HepG2 (cell line): Measurements from ENCODE around the gene DPEP2NB. TPM values are rescaled to one million over a fixed set of nuclear protein-coding genes. Genes with fewer than 3 reads are reported as not detected.

Experiments
- BRD4 ChIP-seq: sonication (generic); formaldehyde crosslinking; IDR thresholded peaks from 2 replicates; pipeline ENCODE4 v1.4.0; 2020; ENCODE audit warnings: missing genetic modification reagents
- HMGXB4 ChIP-seq, 2 experiments: sonication (generic) in 1 of 2; formaldehyde crosslinking in 1 of 2; IDR thresholded peaks; 2 replicates each; pipeline versions ENCODE4 v1.4.0 to v1.6.1; 2018 to 2020; ENCODE audit warnings: missing genetic modification reagents in 2 of 2, borderline replicate concordance in 1 of 2, low read depth in 1 of 2, mild to moderate bottlenecking in 1 of 2, missing biosample characterization in 1 of 2
- MED1 ChIP-seq: sonication (generic); formaldehyde crosslinking; IDR thresholded peaks from 2 replicates; pipeline ENCODE4 v1.4.0; 2020; ENCODE audit warnings: missing genetic modification reagents
- NAIF1 ChIP-seq: sonication (generic); formaldehyde crosslinking; IDR thresholded peaks from 2 replicates; pipeline ENCODE4 v1.5.0; 2020; ENCODE audit warnings: mild to moderate bottlenecking, missing genetic modification reagents, borderline replicate concordance
- SRY ChIP-seq: sonication (generic); formaldehyde crosslinking; IDR thresholded peaks from 2 replicates; pipeline ENCODE4 v1.8.0; 2022; ENCODE audit warnings: mild to moderate bottlenecking, missing genetic modification reagents
- ZBTB14 ChIP-seq: sonication (generic); formaldehyde crosslinking; IDR thresholded peaks from 2 replicates; pipeline ENCODE4 v1.4.0; 2020; ENCODE audit warnings: missing genetic modification reagents
- ZEB1 ChIP-seq: IDR thresholded peaks from 2 replicates; pipeline ENCODE4 v1.6.1; 2012; ENCODE audit warnings: mild to moderate bottlenecking, low read depth, inconsistent platforms; ENCODE audit not compliant: insufficient replicate concordance
- ZNF160 ChIP-seq: sonication (generic); formaldehyde crosslinking; IDR thresholded peaks from 2 replicates; pipeline ENCODE4 v1.8.0; 2022; ENCODE audit warnings: mild to moderate bottlenecking, inconsistent platforms, missing genetic modification reagents
- ZSCAN31 ChIP-seq: sonication (generic); formaldehyde crosslinking; IDR thresholded peaks from 2 replicates; pipeline ENCODE4 v1.5.0; 2020; ENCODE audit warnings: low read depth, mild to moderate bottlenecking, missing genetic modification reagents
- polyA plus RNA-seq, 8 experiments: library from polyadenylated mRNA; depleted of rRNA in 3 of 8; stranded (reverse) in 7 of 8; unstranded in 1 of 8; fragments of >200 nt; fragmentation: Illumina TruSeq in 4 of 8; extraction: Trizol in 4 of 8; gene quantifications; 2 replicates each; pipeline versions ENCODE4 v1.2.1 to v1.2.3, GENCODE V29; 2011 to 2016; ENCODE audit warnings: low read depth in 4 of 8, missing spikeins in 1 of 8, mixed read lengths in 1 of 8; ENCODE audit not compliant: insufficient read depth in 1 of 8
- total RNA-seq, 5 experiments: library from RNA; depleted of rRNA; stranded (reverse); fragments of >200 nt; fragmentation: Illumina TruSeq; extraction: Trizol; gene quantifications; 2 replicates each; pipeline ENCODE4 v1.2.3, GENCODE V29; 2016; ENCODE audit warnings: low read depth in 1 of 5
- TF ChIP-seq, protein P1 (sequence below): sonication (generic); formaldehyde crosslinking; IDR thresholded peaks from 2 replicates; pipeline ENCODE4 v1.4.0; 2020; ENCODE audit warnings: mild to moderate bottlenecking, missing genetic modification reagents
- TF ChIP-seq, protein P2 (sequence below): sonication (generic); formaldehyde crosslinking; IDR thresholded peaks from 2 replicates; pipeline ENCODE4 v1.5.0; 2020; ENCODE audit warnings: mild to moderate bottlenecking, missing genetic modification reagents
- TF ChIP-seq, protein P3 (sequence below): sonication (generic); formaldehyde crosslinking; IDR thresholded peaks from 2 replicates; pipeline ENCODE4 v1.5.0; 2020; ENCODE audit warnings: mild to moderate bottlenecking, missing genetic modification reagents, borderline replicate concordance

Gene DPEP2NB
- total and polyA plus RNA-seq, 2 of the 13 experiments (the other 11 are each of a cell fraction or from before 2014, with no cell fraction given): not detected

GRCh38 chr16:67966549-67967182, 49.0 kb downstream of the DPEP2NB start (continued):
- TF ChIP-seq, protein P1, sequence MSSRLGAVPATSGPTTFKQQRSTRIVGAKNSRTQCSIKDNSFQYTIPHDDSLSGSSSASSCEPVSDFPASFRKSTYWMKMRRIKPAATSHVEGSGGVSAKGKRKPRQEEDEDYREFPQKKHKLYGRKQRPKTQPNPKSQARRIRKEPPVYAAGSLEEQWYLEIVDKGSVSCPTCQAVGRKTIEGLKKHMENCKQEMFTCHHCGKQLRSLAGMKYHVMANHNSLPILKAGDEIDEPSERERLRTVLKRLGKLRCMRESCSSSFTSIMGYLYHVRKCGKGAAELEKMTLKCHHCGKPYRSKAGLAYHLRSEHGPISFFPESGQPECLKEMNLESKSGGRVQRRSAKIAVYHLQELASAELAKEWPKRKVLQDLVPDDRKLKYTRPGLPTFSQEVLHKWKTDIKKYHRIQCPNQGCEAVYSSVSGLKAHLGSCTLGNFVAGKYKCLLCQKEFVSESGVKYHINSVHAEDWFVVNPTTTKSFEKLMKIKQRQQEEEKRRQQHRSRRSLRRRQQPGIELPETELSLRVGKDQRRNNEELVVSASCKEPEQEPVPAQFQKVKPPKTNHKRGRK (CRISPR knock-in tag): no peak
- no peak for TF ChIP-seq NAIF1 (CRISPR knock-in tag)
- TF ChIP-seq ZBTB14 (CRISPR knock-in tag): no peak
- TF ChIP-seq MED1 (CRISPR knock-in tag): peak; percentile 24
- TF ChIP-seq ZEB1: no peak
- TF ChIP-seq, protein P2, sequence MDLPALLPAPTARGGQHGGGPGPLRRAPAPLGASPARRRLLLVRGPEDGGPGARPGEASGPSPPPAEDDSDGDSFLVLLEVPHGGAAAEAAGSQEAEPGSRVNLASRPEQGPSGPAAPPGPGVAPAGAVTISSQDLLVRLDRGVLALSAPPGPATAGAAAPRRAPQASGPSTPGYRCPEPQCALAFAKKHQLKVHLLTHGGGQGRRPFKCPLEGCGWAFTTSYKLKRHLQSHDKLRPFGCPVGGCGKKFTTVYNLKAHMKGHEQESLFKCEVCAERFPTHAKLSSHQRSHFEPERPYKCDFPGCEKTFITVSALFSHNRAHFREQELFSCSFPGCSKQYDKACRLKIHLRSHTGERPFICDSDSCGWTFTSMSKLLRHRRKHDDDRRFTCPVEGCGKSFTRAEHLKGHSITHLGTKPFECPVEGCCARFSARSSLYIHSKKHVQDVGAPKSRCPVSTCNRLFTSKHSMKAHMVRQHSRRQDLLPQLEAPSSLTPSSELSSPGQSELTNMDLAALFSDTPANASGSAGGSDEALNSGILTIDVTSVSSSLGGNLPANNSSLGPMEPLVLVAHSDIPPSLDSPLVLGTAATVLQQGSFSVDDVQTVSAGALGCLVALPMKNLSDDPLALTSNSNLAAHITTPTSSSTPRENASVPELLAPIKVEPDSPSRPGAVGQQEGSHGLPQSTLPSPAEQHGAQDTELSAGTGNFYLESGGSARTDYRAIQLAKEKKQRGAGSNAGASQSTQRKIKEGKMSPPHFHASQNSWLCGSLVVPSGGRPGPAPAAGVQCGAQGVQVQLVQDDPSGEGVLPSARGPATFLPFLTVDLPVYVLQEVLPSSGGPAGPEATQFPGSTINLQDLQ (CRISPR knock-in tag): 0 out of 2 replicates have a peak, but pooled peaks have one; percentile 53
- TF ChIP-seq BRD4 (CRISPR knock-in tag): no peak
- no peak for TF ChIP-seq ZNF160 (CRISPR knock-in tag)
- peak; percentile 3 to 53; a peak in 1 of 4 replicates for TF ChIP-seq HMGXB4 (CRISPR knock-in tag; IDR thresholded peaks at IDR 0.05; ENCODE audit: borderline replicate concordance in 1 of 2, low read depth in 1 of 2)
- TF ChIP-seq SRY: no peak
- TF ChIP-seq, protein P3, sequence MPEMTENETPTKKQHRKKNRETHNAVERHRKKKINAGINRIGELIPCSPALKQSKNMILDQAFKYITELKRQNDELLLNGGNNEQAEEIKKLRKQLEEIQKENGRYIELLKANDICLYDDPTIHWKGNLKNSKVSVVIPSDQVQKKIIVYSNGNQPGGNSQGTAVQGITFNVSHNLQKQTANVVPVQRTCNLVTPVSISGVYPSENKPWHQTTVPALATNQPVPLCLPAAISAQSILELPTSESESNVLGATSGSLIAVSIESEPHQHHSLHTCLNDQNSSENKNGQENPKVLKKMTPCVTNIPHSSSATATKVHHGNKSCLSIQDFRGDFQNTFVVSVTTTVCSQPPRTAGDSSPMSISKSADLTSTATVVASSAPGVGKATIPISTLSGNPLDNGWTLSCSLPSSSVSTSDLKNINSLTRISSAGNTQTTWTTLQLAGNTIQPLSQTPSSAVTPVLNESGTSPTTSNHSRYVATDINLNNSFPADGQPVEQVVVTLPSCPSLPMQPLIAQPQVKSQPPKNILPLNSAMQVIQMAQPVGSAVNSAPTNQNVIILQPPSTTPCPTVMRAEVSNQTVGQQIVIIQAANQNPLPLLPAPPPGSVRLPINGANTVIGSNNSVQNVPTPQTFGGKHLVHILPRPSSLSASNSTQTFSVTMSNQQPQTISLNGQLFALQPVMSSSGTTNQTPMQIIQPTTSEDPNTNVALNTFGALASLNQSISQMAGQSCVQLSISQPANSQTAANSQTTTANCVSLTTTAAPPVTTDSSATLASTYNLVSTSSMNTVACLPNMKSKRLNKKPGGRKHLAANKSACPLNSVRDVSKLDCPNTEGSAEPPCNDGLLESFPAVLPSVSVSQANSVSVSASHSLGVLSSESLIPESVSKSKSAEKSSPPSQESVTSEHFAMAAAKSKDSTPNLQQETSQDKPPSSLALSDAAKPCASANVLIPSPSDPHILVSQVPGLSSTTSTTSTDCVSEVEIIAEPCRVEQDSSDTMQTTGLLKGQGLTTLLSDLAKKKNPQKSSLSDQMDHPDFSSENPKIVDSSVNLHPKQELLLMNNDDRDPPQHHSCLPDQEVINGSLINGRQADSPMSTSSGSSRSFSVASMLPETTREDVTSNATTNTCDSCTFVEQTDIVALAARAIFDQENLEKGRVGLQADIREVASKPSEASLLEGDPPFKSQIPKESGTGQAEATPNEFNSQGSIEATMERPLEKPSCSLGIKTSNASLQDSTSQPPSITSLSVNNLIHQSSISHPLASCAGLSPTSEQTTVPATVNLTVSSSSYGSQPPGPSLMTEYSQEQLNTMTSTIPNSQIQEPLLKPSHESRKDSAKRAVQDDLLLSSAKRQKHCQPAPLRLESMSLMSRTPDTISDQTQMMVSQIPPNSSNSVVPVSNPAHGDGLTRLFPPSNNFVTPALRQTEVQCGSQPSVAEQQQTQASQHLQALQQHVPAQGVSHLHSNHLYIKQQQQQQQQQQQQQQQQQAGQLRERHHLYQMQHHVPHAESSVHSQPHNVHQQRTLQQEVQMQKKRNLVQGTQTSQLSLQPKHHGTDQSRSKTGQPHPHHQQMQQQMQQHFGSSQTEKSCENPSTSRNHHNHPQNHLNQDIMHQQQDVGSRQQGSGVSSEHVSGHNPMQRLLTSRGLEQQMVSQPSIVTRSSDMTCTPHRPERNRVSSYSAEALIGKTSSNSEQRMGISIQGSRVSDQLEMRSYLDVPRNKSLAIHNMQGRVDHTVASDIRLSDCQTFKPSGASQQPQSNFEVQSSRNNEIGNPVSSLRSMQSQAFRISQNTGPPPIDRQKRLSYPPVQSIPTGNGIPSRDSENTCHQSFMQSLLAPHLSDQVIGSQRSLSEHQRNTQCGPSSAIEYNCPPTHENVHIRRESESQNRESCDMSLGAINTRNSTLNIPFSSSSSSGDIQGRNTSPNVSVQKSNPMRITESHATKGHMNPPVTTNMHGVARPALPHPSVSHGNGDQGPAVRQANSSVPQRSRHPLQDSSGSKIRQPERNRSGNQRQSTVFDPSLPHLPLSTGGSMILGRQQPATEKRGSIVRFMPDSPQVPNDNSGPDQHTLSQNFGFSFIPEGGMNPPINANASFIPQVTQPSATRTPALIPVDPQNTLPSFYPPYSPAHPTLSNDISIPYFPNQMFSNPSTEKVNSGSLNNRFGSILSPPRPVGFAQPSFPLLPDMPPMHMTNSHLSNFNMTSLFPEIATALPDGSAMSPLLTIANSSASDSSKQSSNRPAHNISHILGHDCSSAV (CRISPR knock-in tag): no peak
- no peak; the same call in 1 of the 2 replicates for TF ChIP-seq ZSCAN31 (CRISPR knock-in tag)
